ENCODE data around the gene SCYL1.

DNA sequence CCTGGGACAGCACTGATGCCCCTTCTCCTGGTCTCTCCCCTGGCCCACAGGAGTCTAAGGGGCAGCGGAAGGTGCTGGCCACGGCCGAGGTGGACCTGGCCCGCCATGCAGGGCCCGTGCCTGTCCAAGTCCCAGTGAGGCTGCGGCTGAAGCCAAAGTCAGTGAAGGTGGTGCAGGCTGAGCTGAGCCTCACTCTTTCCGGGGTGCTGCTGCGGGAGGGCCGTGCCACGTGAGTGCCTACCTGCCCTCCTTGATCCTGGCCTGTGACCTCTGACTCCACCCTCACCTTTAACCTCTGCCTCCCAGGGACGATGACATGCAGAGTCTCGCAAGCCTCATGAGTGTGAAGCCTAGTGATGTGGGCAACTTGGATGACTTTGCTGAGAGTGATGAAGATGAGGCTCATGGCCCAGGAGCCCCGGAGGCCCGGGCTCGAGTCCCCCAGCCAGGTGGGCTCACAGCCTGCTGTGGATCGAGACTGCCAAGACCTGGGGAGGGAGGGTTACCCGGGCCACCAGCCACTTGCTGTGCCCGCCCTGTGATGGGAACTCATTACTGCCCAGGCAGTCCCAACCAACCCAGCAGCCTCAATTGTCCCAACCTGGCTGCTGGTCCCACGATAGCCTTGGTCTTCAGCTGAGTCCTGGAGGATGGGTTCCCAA lies 55.3 kb downstream of the SCYL1 start:
- TF ChIP-seq, protein P1, sequence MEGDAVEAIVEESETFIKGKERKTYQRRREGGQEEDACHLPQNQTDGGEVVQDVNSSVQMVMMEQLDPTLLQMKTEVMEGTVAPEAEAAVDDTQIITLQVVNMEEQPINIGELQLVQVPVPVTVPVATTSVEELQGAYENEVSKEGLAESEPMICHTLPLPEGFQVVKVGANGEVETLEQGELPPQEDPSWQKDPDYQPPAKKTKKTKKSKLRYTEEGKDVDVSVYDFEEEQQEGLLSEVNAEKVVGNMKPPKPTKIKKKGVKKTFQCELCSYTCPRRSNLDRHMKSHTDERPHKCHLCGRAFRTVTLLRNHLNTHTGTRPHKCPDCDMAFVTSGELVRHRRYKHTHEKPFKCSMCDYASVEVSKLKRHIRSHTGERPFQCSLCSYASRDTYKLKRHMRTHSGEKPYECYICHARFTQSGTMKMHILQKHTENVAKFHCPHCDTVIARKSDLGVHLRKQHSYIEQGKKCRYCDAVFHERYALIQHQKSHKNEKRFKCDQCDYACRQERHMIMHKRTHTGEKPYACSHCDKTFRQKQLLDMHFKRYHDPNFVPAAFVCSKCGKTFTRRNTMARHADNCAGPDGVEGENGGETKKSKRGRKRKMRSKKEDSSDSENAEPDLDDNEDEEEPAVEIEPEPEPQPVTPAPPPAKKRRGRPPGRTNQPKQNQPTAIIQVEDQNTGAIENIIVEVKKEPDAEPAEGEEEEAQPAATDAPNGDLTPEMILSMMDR (IDR thresholded peaks at IDR 0.05; ENCODE audit: low read depth, low read length): no peak
- no peak for TF ChIP-seq EZH2phosphoT487 (IDR thresholded peaks at IDR 0.05; ENCODE audit: low read depth)

Measured in OCI-LY3 (cell line).